ENCODE results near the gene SLC6A20. TPM values are rescaled to one million over a fixed set of nuclear protein-coding genes. Genes with fewer than 3 reads are reported as not detected.
A peak's percentile ranks its signal among the peaks of the same experiment; 100 is the strongest.

SLC6A20 gene
- total and polyA plus RNA-seq, 4 experiments from 2014 or later: 0.41 TPM; not detected in 3

DNA sequence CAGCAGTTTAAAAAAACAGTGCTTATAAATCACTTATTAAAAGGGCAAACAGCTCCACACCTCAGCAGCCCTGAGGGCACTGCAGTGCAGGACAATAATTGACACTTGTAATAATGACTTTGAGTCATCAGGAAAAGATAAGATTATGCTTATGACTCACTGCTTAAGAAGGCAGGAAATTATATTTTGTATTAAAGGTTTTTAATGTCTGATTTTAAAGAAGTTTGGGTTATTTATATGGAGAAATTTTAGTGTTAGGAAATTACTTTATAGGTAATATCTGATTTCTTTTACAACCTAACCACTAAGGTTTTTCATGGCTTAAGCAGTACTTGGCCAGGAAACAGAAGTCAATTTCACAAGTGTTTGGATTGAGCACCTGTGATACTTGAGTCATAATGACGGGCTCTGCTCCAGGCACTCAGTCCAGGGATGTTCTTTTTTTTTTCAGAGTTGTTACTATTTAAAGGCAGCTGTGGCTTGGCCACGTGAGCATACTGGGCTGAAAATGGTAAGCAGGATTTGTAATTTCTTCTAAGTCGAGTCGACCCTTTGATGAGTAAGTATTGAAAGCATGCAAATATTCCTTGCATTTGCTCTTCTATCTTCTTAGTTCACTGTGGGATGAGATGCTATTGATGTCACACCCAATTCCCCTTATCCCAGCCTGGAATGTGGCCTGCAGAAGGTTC lies 21.6 kb upstream of the SLC6A20 start:
- Mint-ChIP-seq H3K27ac (no peak overlapping the region), H3K4me1 (no peaks in the 10 kb centered on the region), H3K9me3 (peaks cover 0 to 5% (median 0%) of the 10 kb centered on the region in 8 donors), H3K4me3 (no peak overlapping the region), H3K27me3 (no peaks in the 10 kb centered on the region), H3K36me3 (peaks cover 21 to 39% of the 10 kb centered on the region in 2 donors)
- H3K27ac ChIP-seq (ENCODE audit: low read depth, low read length): no peak overlapping the region
- POLR2A ChIA-PET (ENCODE audit: partially characterized antibody): no interaction called here
- H3K4me3 ChIP-seq (ENCODE audit: low read length in 2 of 2): no peak overlapping the region
- intact Hi-C loops (cut with micrococcal nuclease): no loop called here
- DNase-seq: no peak
- H3K9me3 ChIP-seq (ENCODE audit: control insufficient read depth in 1 of 2, low read length in 2 of 2): no peaks in the 10 kb centered on the region
- no peaks in the 10 kb centered on the region for H3K27me3 ChIP-seq (ENCODE audit: insufficient read depth, low read length)
- H3K4me1 ChIP-seq (ENCODE audit: insufficient read depth, low read length): no peaks in the 10 kb centered on the region
- no peaks in the 10 kb centered on the region for H3K36me3 ChIP-seq (ENCODE audit: insufficient read depth, low read length)
- CTCF ChIA-PET (ENCODE audit: partially characterized antibody): no interaction called here

DNA sequence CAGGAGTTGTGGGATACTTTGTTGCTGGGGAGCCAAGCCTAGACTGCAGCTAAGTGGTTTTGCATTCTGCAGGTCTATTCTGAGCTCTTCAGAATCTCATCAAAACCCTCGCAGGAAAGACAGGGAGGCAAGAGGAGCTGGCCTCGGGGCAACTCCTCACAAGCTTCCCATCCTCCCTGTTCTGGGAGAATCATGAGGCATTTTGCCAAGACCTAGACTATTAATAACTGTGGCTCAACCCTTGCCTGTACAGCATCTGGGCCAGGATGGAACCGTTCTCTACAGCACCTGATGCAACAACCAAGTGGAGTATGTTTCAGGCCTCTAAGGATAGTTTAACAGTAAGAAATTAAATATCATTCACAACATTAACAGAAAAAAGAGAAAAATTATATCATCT lies 20.2 kb upstream of the SLC6A20 start:
- H3K4me1 ChIP-seq (ENCODE audit: insufficient read depth, low read length): no peaks in the 10 kb centered on the region
- H3K9me3 Mint-ChIP-seq: peaks cover 0 to 5% (median 0%) of the 10 kb centered on the region in 8 donors
- ChIA-PET POLR2A (ENCODE audit: partially characterized antibody) (no interaction called here), CTCF (ENCODE audit: partially characterized antibody) (no interaction called here)
- no peak overlapping the region for H3K4me3 Mint-ChIP-seq
- H3K4me1 Mint-ChIP-seq: no peaks in the 10 kb centered on the region
- H3K27ac Mint-ChIP-seq: no peak overlapping the region
- H3K27me3 Mint-ChIP-seq: no peaks in the 10 kb centered on the region
- intact Hi-C loops (cut with micrococcal nuclease): no loop called here
- DNase-seq: no peak
- no peaks in the 10 kb centered on the region for H3K9me3 ChIP-seq (ENCODE audit: control insufficient read depth in 1 of 2, low read length in 2 of 2)
- H3K27me3 ChIP-seq (ENCODE audit: insufficient read depth, low read length): no peaks in the 10 kb centered on the region
- no peak overlapping the region for H3K27ac ChIP-seq (ENCODE audit: low read depth, low read length)
- no peak overlapping the region for H3K4me3 ChIP-seq (ENCODE audit: low read length in 2 of 2)
- H3K36me3 ChIP-seq (ENCODE audit: insufficient read depth, low read length): no peaks in the 10 kb centered on the region
- H3K36me3 Mint-ChIP-seq: peaks cover 13 to 31% of the 10 kb centered on the region in 2 donors

DNA sequence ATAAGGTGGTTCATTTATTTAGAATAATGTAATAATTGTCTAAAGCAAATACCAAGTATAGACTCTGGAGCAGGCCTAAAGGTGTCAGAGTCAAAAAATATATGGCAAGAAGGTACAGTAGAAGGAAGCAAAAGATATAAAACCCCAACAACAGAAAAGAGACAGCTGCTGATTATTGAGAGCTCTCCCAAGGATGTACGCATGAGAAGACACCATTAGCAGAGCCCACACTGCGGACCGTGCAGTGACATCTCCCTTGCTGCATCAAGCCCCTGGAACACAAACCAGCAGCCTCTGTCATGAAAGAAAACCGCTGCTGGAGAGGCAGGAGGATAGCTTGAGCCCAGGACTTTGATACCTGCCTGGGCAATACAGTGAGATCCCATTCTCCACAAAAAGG lies 18.0 kb upstream of the SLC6A20 start:
- intact Hi-C loops (cut with micrococcal nuclease): no loop called here
- CTCF ChIA-PET (ENCODE audit: partially characterized antibody): no interaction called here

DNA sequence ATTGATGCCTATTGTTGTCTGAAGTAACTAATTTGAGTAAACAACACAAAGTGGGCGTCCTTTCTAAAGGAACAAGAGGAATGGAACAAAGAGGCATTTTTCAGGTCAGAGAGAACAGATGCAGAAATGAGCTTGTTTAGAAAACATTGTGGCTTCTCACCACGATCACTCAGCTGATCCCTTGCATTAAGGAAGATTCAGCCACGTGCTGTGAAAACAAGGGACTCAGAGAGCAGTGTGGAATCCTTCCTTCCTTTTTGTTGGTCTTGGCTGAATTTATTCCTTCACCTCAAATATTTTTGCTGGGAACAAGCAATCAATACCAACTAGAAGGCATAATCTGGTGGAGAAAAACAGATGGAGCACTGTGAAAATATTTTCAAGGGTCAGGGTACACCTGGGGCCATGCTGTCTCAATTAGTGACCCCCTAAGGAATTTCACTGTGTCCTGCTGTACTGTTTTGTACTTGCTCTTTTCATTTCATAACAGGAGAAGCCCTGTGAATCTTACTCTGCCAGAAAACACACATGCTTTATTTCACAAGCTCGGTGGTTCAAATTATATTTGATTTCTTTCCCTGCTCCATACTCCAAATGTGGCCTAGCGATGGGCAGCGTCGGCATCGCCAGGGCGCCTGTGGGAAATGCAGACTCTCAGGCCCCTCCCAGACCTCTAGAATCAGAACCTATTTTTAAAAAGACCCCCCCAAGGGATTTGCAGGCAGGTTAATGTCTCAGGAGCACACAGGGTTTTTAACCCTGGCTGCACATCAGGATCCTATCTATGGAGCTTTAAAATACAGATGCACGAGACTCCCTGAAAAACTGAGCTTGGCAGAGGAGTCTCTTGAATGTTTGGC lies 11.6 kb upstream of the SLC6A20 start:
- no peak overlapping the region for H3K27ac ChIP-seq (ENCODE audit: low read depth, low read length)
- Mint-ChIP-seq H3K36me3 (peaks cover 0 to 7% of the 10 kb centered on the region in 2 donors), H3K4me1 (peaks cover 7 to 12% (median 11%) of the 10 kb centered on the region in 4 donors), H3K27me3 (no peaks in the 10 kb centered on the region), H3K27ac (no peak overlapping the region), H3K9me3 (no peaks in the 10 kb centered on the region), H3K4me3 (no peak overlapping the region)
- DNase-seq: no peak
- peaks cover 8% of the 10 kb centered on the region for H3K4me1 ChIP-seq (ENCODE audit: insufficient read depth, low read length)
- H3K27me3 ChIP-seq (ENCODE audit: insufficient read depth, low read length): no peaks in the 10 kb centered on the region
- ChIA-PET POLR2A (ENCODE audit: partially characterized antibody) (no interaction called here), CTCF (ENCODE audit: partially characterized antibody) (interaction anchor here (1.7 kb wide), 1 partner anchor 122 kb away, joined by 3 read pairs; no protein-coding TSS in a partner anchor)
- intact Hi-C loops (cut with micrococcal nuclease): no loop called here
- H3K9me3 ChIP-seq (ENCODE audit: control insufficient read depth in 1 of 2, low read length in 2 of 2): no peaks in the 10 kb centered on the region
- H3K36me3 ChIP-seq (ENCODE audit: insufficient read depth, low read length): no peaks in the 10 kb centered on the region
- H3K4me3 ChIP-seq (ENCODE audit: low read length in 2 of 2): no peak overlapping the region

More for the DNA sequence above, 18.0 kb upstream of the SLC6A20 start:
- H3K27ac ChIP-seq (ENCODE audit: low read depth, low read length): no peak overlapping the region
- Mint-ChIP-seq H3K4me3 (no peak overlapping the region), H3K9me3 (peaks cover 0 to 5% (median 0%) of the 10 kb centered on the region in 8 donors), H3K4me1 (no peaks in the 10 kb centered on the region), H3K27ac (no peak overlapping the region), H3K27me3 (no peaks in the 10 kb centered on the region), H3K36me3 (peaks cover 0 to 17% of the 10 kb centered on the region in 2 donors)
- no peak overlapping the region for H3K4me3 ChIP-seq (ENCODE audit: low read length in 2 of 2)
- POLR2A ChIA-PET (ENCODE audit: partially characterized antibody): no interaction called here
- H3K27me3 ChIP-seq (ENCODE audit: insufficient read depth, low read length): no peaks in the 10 kb centered on the region
- no peaks in the 10 kb centered on the region for H3K9me3 ChIP-seq (ENCODE audit: control insufficient read depth in 1 of 2, low read length in 2 of 2)
- no peaks in the 10 kb centered on the region for H3K4me1 ChIP-seq (ENCODE audit: insufficient read depth, low read length)
- DNase-seq: no peak
- H3K36me3 ChIP-seq (ENCODE audit: insufficient read depth, low read length): no peaks in the 10 kb centered on the region

DNA sequence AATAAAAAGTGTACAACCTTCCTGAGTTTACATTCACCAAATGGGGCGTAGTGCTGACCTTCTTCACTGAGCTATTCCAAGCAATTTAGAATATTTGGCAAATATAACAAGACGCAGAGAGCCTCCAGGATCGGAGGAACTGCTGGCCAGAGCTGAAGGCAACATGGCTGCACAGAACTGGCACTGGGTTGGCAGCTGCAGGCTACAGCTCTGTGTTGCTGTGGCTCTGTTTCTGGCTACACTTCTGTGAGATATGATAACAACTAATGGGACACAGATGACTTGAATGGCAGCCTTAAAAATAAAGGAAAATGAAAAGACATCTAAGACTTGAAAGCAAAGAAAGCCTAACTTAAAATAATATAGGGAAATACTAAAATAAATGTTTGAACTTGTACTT lies 10.8 kb upstream of the SLC6A20 start:
- DNase-seq: no peak
- Histone ChIP-seq H3K27me3 (ENCODE audit: insufficient read depth, low read length) (no peaks in the 10 kb centered on the region), H3K4me3 (ENCODE audit: low read length in 2 of 2) (no peak overlapping the region), H3K4me1 (ENCODE audit: insufficient read depth, low read length) (peaks cover 8% of the 10 kb centered on the region), H3K36me3 (ENCODE audit: insufficient read depth, low read length) (no peaks in the 10 kb centered on the region), H3K9me3 (ENCODE audit: control insufficient read depth in 1 of 2, low read length in 2 of 2) (no peaks in the 10 kb centered on the region), H3K27ac (ENCODE audit: low read depth, low read length) (no peak overlapping the region)
- Mint-ChIP-seq H3K27me3 (no peaks in the 10 kb centered on the region), H3K4me1 (peaks cover 7 to 12% (median 11%) of the 10 kb centered on the region in 4 donors), H3K4me3 (no peak overlapping the region), H3K27ac (no peak overlapping the region), H3K36me3 (peaks cover 0 to 7% of the 10 kb centered on the region in 2 donors), H3K9me3 (no peaks in the 10 kb centered on the region)
- intact Hi-C loops (cut with micrococcal nuclease): no loop called here
- POLR2A ChIA-PET (ENCODE audit: partially characterized antibody): no interaction called here
- CTCF ChIA-PET (ENCODE audit: partially characterized antibody): interaction anchor here (1.7 kb wide), 1 partner anchor 123 kb away, joined by 3 read pairs; no protein-coding TSS in a partner anchor

DNA sequence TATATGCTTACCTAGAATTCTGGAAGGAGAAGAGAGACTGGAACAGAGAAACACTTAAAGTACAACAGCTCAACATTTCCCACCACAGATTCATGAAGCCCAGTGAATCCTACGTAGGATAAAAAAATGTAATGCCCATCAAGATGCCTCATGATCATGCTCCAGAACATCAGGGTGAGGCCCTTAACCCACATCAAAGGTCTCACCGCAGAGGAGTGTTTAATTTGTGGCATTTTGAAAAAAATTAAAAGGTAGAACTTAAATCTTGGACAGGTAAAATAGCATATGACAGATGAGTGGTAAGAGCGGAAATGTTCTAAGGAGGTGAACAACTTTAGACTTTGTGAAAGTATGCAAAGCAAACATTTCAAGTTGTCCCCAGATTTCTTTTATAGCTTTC lies 9.7 kb upstream of the SLC6A20 start:
- Mint-ChIP-seq H3K27ac (peak overlapping the region in 1 of 7 donors; percentile 68), H3K4me1 (peaks cover 7 to 12% (median 11%) of the 10 kb centered on the region in 4 donors), H3K36me3 (peaks cover 0 to 1% of the 10 kb centered on the region in 2 donors), H3K4me3 (peak overlapping the region in 1 of 8 donors; percentile 30), H3K9me3 (no peaks in the 10 kb centered on the region), H3K27me3 (no peaks in the 10 kb centered on the region)
- CTCF ChIA-PET (ENCODE audit: partially characterized antibody): no interaction called here
- H3K4me3 ChIP-seq (ENCODE audit: low read length in 2 of 2): no peak overlapping the region
- H3K27me3 ChIP-seq (ENCODE audit: insufficient read depth, low read length): no peaks in the 10 kb centered on the region
- peaks cover 8% of the 10 kb centered on the region for H3K4me1 ChIP-seq (ENCODE audit: insufficient read depth, low read length)
- H3K27ac ChIP-seq (ENCODE audit: low read depth, low read length): no peak overlapping the region
- no peaks in the 10 kb centered on the region for H3K36me3 ChIP-seq (ENCODE audit: insufficient read depth, low read length)
- intact Hi-C loops (cut with micrococcal nuclease): no loop called here
- peak in 2 of 5 donors; percentile 12 to 17 for DNase-seq
- POLR2A ChIA-PET (ENCODE audit: partially characterized antibody): interaction anchor here (1.1 kb wide), 1 partner anchor 11 kb away, joined by 3 read pairs; no protein-coding TSS in a partner anchor
- no peaks in the 10 kb centered on the region for H3K9me3 ChIP-seq (ENCODE audit: control insufficient read depth in 1 of 2, low read length in 2 of 2)

DNA sequence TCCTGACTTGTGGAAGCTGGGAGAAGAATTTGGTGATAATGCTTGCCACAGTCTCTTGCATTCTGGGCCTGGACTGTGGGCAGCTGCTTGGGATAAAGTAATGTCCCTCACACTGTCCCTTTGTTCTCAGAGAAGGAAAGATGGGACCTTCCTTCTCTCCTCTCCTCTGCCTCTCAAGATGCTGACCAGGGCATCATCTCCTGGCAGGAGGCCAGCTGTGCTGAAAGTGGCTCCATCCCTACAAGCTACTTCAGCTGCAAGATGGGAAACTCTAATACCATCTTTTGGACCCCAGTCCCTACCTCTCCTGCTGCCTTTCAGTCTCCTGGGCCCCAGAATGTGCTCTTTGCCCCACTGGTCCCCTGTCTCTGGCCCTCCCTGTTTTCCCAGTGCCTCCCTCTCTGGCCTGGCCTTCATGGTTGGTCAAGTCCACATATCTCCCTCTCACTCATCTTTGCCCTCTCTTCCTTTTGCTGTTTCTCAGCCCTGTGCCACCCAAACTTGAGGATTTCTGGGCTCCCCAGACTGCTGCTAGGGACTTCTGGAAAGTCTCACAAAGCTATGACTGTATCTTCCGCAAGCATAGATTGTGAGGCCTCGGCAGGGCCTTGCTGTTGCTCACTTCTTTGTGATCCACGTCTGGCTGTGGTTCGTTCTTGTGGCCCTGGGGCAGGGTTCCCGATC lies 7.1 kb upstream of the SLC6A20 start:
- Histone ChIP-seq H3K9me3 (ENCODE audit: control insufficient read depth in 1 of 2, low read length in 2 of 2) (no peaks in the 10 kb centered on the region), H3K36me3 (ENCODE audit: insufficient read depth, low read length) (no peaks in the 10 kb centered on the region), H3K4me3 (ENCODE audit: low read length in 2 of 2) (no peak overlapping the region), H3K4me1 (ENCODE audit: insufficient read depth, low read length) (peaks cover 8% of the 10 kb centered on the region), H3K27ac (ENCODE audit: low read depth, low read length) (no peak overlapping the region), H3K27me3 (ENCODE audit: insufficient read depth, low read length) (no peaks in the 10 kb centered on the region)
- ChIA-PET POLR2A (ENCODE audit: partially characterized antibody) (no interaction called here), CTCF (ENCODE audit: partially characterized antibody) (no interaction called here)
- no peak overlapping the region for H3K4me3 Mint-ChIP-seq
- no peaks in the 10 kb centered on the region for H3K9me3 Mint-ChIP-seq
- DNase-seq: no peak
- intact Hi-C loops (cut with micrococcal nuclease): no loop called here
- no peaks in the 10 kb centered on the region for H3K36me3 Mint-ChIP-seq
- H3K27ac Mint-ChIP-seq: peak overlapping the region in 2 of 7 donors; percentile 12 to 19
- H3K4me1 Mint-ChIP-seq: peaks cover 7 to 12% (median 11%) of the 10 kb centered on the region in 4 donors
- H3K27me3 Mint-ChIP-seq: peaks cover 0 to 9% of the 10 kb centered on the region in 2 donors
